HG03095 (cell line): Measurements from ENCODE around the gene PARD6G.
"Not testable (repeated sequence)": the region's sequence is repeated elsewhere in the genome, so short reads cannot be mapped to it uniquely, and the experiment has no call there.

Experiments used
- ATAC-seq: cut with Tn5 transposase; IDR thresholded peaks from one replicate; pipeline ENCODE4 v1.9.1; 2021; ENCODE audit warnings: moderate library complexity; ENCODE audit not compliant: unreplicated experiment

The PARD6G gene

GRCh38 chr18:80176334-80177073 is 70.8 kb downstream of the PARD6G start:
- no peak for ATAC-seq

GRCh38 chr18:80175451-80176204 is 71.7 kb downstream of the PARD6G start:
- ATAC-seq = no peak

GRCh38 chr18:80173060-80173459 is 74.3 kb downstream of the PARD6G start:
- no peak for ATAC-seq

- ATAC-seq = no peak
These were observed 75.3 kb downstream of the PARD6G start for GRCh38 chr18:80172056-80172455.

GRCh38 chr18:80171054-80171872 is 76.1 kb downstream of the PARD6G start:
- ATAC-seq = no peak

GRCh38 chr18:80170395-80171053 is 76.8 kb downstream of the PARD6G start:
- no peak for ATAC-seq

- ATAC-seq = no peak
These were observed 77.7 kb downstream of the PARD6G start for GRCh38 chr18:80169607-80170006.

- no peak for ATAC-seq
These were observed 78.3 kb downstream of the PARD6G start for GRCh38 chr18:80168982-80169381.

- no peak for ATAC-seq
These were observed 79.0 kb downstream of the PARD6G start for GRCh38 chr18:80168346-80168745.

GRCh38 chr18:80167931-80168330 is 79.4 kb downstream of the PARD6G start:
- ATAC-seq = no peak

- ATAC-seq = no peak
These were observed 80.0 kb downstream of the PARD6G start for GRCh38 chr18:80167331-80167730.

- no peak for ATAC-seq
These were observed 80.6 kb downstream of the PARD6G start for GRCh38 chr18:80166725-80167124.

- ATAC-seq = no peak
These were observed 81.1 kb downstream of the PARD6G start for GRCh38 chr18:80166240-80166639.

GRCh38 chr18:80164727-80165355 is 82.5 kb downstream of the PARD6G start:
- ATAC-seq = not testable (repeated sequence)

GRCh38 chr18:80163183-80163582 is 84.1 kb downstream of the PARD6G start:
- no peak for ATAC-seq

GRCh38 chr18:80161781-80162417 is 85.4 kb downstream of the PARD6G start:
- no peak for ATAC-seq

GRCh38 chr18:80159713-80160636 is 87.3 kb downstream of the PARD6G start:
- no peak for ATAC-seq

GRCh38 chr18:80158365-80158764 is 88.9 kb downstream of the PARD6G start:
- ATAC-seq = no peak
